ENCODE measurements around the gene NPC1.
"Not testable (repeated sequence)": the region's sequence is repeated elsewhere in the genome, so short reads cannot be mapped to it uniquely, and the experiment has no call there.

Gene NPC1

GRCh38 chr18:23573626-23574431, 12.5 kb downstream of the NPC1 start:
- DNase-seq = no peak

- DNase-seq = no peak
These were observed 13.3 kb downstream of the NPC1 start for GRCh38 chr18:23573020-23573419.

DNA sequence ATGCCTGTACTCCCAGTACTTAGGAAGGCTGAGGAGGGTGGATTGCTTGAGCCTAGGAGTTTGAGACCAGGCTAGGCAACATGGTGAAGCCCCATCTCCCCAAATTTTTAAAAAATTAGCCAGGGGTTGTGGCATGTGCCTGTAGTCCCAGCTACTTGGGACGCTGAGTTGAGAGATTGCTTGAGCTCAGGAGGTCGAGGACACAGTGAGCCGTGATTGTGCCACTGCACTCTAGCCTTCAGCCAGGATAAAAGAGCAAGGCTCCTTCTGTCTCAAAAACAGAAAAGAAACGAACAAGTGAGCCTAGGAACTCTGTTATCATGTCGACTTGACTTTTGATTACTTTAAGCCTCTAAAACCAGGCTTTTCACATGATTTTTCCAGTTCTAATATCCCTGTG, 13.7 kb downstream of the NPC1 start:
- no peak for DNase-seq

- no peak for DNase-seq
These were observed 14.3 kb downstream of the NPC1 start for GRCh38 chr18:23572012-23572411.

GRCh38 chr18:23570912-23571504, 15.3 kb downstream of the NPC1 start:
- DNase-seq = no peak

GRCh38 chr18:23569299-23570063, 16.8 kb downstream of the NPC1 start:
- DNase-seq = no peak

- DNase-seq = peak; percentile 25
These were observed 17.8 kb downstream of the NPC1 start for GRCh38 chr18:23568281-23569138.

- no peak for DNase-seq
These were observed 18.6 kb downstream of the NPC1 start for GRCh38 chr18:23567671-23568070.

DNA sequence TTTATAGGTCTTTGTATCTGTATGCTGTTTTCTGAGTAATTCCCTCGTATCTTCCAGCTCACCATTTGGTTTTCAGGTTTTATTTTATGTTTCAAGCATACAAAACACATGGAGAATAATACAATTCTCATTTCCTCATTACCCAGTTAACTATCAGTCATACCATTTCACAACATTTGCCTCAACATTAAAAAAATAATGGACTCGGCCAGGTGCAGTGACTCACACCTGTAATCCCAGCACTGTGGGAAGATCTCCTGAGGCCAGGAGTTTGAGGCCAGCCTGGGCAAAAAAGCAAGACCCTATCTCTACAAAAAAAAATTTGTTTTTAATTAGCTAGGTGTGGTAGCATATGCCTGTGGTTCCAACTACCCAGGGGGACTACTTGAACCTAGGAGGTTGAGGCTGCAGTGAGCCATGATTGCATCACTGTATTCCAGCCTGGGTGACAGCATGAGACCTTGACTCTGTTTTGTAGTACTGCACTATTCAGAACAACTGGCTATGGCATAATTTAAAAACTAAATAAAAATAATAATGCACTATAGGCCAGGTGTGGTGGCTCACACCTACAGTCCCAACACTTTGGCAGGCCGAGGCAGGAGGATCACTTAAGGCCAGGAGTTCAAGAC, 20.3 kb downstream of the NPC1 start:
- no peak for DNase-seq

DNA sequence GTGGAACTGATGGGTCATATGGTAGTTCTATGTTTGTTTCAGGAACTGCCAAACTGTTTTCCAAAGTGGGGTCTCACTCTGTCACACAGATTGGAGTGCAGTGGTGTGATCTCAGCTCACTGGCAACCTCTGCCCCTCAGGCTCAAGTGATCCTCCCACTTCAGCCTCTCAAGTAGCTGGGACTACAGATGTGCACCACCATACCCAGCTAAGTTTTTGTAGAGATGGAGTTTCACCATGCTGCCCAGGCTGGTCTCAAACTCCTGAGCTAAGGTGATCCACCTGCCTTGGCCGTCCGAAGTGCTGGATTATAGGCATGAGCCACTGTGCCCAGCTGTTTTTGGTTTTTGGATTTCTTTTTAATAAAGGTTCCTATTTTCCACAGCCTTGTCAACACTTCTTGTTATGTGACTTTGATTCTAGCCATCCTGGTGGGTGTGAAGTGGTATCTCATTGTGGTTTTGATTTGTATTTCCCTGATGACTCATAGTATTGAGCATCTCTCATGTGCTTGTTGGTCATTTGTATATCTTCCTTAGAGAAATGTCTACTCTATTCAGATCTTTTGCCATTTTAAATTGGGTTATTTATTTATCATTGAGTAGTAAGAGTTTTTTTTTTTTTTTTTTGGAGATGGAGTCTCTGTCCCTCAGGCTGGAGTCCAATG, 22.8 kb downstream of the NPC1 start:
- DNase-seq = no peak

GRCh38 chr18:23560186-23560585, 26.1 kb downstream of the NPC1 start:
- no peak for DNase-seq

GRCh38 chr18:23557511-23557910, 28.8 kb downstream of the NPC1 start:
- not testable (repeated sequence) for DNase-seq

- no peak for DNase-seq
These were observed 30.0 kb downstream of the NPC1 start for GRCh38 chr18:23556145-23556780.

- no peak for DNase-seq
These were observed 32.4 kb downstream of the NPC1 start for GRCh38 chr18:23553887-23554286.

DNA sequence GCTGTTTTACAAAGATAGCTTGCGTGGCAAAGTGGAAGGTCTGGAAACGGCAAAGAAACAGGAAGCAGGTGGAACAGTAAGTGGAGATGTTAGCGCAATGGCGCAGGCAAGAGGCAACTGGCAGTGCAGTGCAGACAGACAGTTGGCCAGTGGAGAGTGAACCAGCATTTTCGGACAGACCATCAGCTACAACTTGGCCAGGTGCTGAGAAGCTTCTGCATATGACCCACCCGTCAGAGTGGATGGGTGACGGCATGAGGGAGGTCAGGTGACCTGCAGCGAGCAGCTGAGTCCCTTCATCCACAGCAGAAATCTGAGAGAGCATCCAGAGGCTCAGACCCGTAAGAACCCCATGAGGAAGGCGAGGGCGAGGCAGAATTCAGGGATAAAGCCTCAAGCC, 33.8 kb downstream of the NPC1 start:
- no peak for DNase-seq

- no peak for DNase-seq
These were observed 34.3 kb downstream of the NPC1 start for GRCh38 chr18:23551978-23552377.

DNA sequence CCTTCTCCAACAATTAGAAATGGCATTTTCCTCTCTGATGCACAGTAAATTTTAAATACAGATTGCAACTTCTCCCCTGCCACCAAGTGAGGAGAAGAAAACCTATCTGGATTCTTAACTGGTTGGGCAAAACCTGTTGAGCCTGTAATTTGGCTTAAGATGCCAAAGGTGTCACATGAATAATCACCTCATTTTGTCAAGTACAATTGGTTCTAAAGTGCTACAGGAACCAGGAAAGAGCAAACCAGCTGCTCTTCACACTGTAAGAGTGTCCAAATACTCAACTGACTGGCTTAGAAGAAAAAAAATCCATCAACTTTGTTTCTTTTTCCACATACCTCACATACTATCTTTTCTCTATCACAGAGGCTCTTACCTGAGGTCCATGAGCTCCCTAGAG, 35.4 kb downstream of the NPC1 start:
- no peak for DNase-seq

DNA sequence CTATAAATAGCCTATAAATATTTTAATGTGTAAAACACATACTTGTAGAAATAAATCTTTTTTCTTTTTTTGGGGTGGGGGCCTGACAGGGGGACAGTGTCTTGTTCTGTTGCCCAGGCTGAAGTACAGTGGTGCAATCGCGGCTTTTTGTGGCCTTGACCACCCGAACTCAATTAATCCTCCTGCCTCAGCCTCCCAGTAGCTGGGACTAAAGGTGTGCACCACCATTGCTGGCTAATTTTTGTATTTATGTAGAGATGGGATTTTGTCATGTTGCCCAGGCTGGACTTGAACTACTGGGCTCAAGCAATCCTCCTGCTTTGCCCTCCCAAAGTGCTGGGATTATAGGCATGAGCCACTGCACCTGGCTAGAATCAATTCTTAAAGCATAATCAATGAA, 37.6 kb downstream of the NPC1 start:
- no peak for DNase-seq

DNA sequence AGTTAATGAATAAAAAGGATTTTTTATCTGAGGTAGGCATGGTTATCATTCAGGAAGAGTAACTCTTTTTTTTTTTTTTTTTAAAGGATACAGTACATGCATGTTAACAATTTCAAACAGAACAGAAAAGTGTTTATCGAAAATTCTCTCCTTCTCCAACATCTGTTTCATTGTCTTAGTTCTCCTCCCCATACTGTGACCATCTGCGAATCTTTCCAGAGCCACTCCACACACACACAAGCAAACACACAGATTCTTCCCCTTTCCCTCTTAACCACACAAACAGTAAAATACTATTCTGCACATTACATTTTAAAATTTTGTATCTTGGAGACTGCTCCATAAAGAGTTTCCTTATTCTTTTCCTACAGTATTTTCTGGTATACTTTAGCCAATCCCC, 38.0 kb downstream of the NPC1 start:
- DNase-seq = no peak

DNA sequence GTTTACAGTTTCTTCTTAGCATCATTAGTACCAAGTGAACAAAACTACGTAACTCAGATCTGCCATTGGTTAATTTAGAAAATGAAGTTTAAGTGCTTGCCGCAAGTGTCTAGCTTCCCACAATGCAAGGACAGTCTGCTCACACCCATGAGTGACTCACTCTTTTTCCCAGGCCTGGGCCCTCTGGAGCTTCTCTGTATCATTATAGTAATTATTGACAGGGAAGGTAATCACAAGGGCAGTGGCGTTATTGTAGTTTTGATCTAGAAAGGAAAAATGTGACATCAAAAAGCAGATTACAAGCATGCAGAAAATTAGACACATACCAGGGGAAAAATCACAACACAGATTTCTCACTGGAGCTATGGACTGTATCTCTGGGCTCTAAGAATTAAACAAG, 38.5 kb downstream of the NPC1 start:
- no peak for DNase-seq

- DNase-seq = no peak
These were observed 39.0 kb downstream of the NPC1 start for GRCh38 chr18:23547306-23547705.

Data from GF-D8 (cell line).